Prostate gland (tissue), 2 donors: ENCODE data around the gene ZC3H12D.

Source experiments
- POLR2A ChIP-seq: fragments of 450-650 bp; IDR thresholded peaks from one replicate; pipeline ENCODE4 v1.6.1; 2016; ENCODE audit warnings: antibody characterized with exemption, mild to moderate bottlenecking
- POLR2AphosphoS5 ChIP-seq: sonication (generic); formaldehyde crosslinking; IDR thresholded peaks from one replicate; pipeline ENCODE4 v1.6.1; 2017; ENCODE audit warnings: antibody characterized with exemption
- TF ChIP-seq, protein P1 (sequence below), 4 experiments: fragments of 200-600 bp in 2 of 4; fragments of 450-650 bp in 2 of 4; sonication (generic) in 2 of 4; IDR thresholded peaks; 1 replicate in 3 of 4; 2 replicates in 1 of 4; pipeline ENCODE4 v1.5.1; 2016 to 2019; ENCODE audit warnings: antibody characterized with exemption in 4 of 4, mild to moderate bottlenecking in 2 of 4, moderate library complexity in 2 of 4

DNA sequence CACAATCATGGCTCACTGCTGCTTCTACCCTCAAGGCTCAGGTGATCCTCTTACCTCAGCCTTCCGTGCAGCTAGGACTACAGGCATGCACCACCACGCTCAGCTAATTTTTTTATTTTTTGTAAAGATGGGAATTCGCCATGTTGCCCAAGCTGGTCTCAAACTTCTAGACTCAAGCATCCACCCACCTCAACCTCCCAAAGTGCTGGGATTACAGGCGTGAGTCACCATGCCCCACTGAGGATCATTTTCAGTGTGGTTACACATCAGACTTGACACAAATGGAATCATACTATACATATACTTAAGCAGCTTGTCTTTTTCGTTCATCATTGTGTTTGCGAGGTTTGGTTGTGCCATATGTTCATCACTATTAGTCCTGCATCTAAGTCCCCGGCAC, 26.6 kb downstream of the ZC3H12D start:
- TF ChIP-seq, protein P1, sequence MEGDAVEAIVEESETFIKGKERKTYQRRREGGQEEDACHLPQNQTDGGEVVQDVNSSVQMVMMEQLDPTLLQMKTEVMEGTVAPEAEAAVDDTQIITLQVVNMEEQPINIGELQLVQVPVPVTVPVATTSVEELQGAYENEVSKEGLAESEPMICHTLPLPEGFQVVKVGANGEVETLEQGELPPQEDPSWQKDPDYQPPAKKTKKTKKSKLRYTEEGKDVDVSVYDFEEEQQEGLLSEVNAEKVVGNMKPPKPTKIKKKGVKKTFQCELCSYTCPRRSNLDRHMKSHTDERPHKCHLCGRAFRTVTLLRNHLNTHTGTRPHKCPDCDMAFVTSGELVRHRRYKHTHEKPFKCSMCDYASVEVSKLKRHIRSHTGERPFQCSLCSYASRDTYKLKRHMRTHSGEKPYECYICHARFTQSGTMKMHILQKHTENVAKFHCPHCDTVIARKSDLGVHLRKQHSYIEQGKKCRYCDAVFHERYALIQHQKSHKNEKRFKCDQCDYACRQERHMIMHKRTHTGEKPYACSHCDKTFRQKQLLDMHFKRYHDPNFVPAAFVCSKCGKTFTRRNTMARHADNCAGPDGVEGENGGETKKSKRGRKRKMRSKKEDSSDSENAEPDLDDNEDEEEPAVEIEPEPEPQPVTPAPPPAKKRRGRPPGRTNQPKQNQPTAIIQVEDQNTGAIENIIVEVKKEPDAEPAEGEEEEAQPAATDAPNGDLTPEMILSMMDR (IDR thresholded peaks at IDR 0.05), result no peak
- TF ChIP-seq POLR2AphosphoS5 (no peak), POLR2A (no peak)
